Measurements from ENCODE around the gene ZNF532.

DNA sequence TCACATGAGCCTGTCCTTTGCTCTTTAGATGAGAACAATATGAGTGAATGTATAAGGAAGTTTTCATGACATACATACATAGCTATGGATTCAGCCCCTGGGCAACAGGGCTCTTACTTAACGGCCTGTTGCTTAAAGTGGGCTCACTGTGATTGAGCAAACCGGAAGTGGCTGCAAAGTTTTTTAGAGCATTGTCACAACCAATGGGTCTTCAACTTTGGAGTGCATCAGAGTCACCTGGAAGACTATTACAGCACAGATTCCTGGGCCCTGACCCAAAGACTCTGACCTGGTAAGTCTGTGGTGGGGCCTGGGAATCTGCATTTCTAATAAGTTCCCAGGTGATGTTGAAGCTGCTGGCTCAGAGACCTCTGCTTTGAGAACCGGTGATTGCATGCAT lies 168.7 kb downstream of the ZNF532 start:
- TF ChIP-seq CTCF (IDR thresholded peaks at IDR 0.05) (no peak), POLR2A (IDR thresholded peaks at IDR 0.05) (no peak), POLR2AphosphoS5 (IDR thresholded peaks at IDR 0.05) (no peak), EP300 (IDR thresholded peaks at IDR 0.05) (no peak)

All from upper lobe of left lung (tissue), 4 donors.